ENCODE data around the gene PALB2. TPM values are rescaled to one million over a fixed set of nuclear protein-coding genes. Genes with fewer than 3 reads are reported as not detected.
A peak's percentile ranks its signal among the peaks of the same experiment; 100 is the strongest.

The PALB2 gene
- total and polyA plus RNA-seq, 9 of the 15 experiments (the other 6 are each of a cell fraction or from before 2014, with no cell fraction given), result 7.0 to 25.8 (median 15.2) TPM

DNA sequence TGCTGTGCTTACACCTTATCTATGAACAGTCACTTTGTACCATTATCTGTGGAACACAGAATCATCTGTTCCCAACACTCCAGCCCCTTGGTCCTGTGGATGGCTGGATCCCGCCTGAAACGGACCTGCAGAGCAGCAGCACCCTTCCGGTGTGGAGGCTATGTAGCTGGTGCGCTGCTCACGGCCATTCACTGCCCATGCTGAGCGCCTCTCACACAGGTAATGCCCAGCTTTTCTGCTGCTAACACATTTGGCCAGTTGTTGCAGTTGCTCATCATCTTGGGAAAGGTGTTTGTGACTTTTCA is 26.2 kb upstream of the PALB2 start (continued):
- TF ChIP-seq ZNF592 (IDR thresholded peaks at IDR 0.05) (0 out of 2 replicates have a peak, but pooled peaks have one; percentile 24), PRPF4 (IDR thresholded peaks at IDR 0.05; ENCODE audit: insufficient read depth, low read depth, low read length, poor library complexity, severe bottlenecking) (no peak), XRCC5 (IDR thresholded peaks at IDR 0.05; ENCODE audit: low read depth, low read length) (0 out of 2 replicates have a peak, but pooled peaks have one; percentile 51), IRF9 (tag; IDR thresholded peaks at IDR 0.05) (no peak), HSF4 (CRISPR knock-in tag; IDR thresholded peaks at IDR 0.05; ENCODE audit: borderline replicate concordance) (no peak), NKRF (IDR thresholded peaks at IDR 0.05; ENCODE audit: borderline replicate concordance) (no peak), GABPA (tag; conservative IDR thresholded peaks at IDR 0.05; ENCODE audit: low read depth) (peak; percentile 62), ZFX (CRISPR knock-in tag; IDR thresholded peaks at IDR 0.05) (no peak), ZNF354B (CRISPR knock-in tag; IDR thresholded peaks at IDR 0.05) (no peak), EP300 (IDR thresholded peaks at IDR 0.05; ENCODE audit: low read length) (peak; percentile 88), ETV1 (tag; conservative IDR thresholded peaks at IDR 0.05; ENCODE audit: low read depth) (0 out of 2 replicates have a peak, but pooled peaks have one; percentile 31), PHF21A (IDR thresholded peaks at IDR 0.05; ENCODE audit: borderline replicate concordance, low read depth) (no peak), E2F6 (IDR thresholded peaks at IDR 0.05; ENCODE audit: borderline replicate concordance in 1 of 2, extremely low read depth in 1 of 2, insufficient read depth in 1 of 2, insufficient read length in 1 of 2, low read depth in 1 of 2, low read length in 1 of 2, poor library complexity in 1 of 2, severe bottlenecking in 1 of 2) (no peak), ZBTB8A (IDR thresholded peaks at IDR 0.05; ENCODE audit: partially characterized antibody) (no peak), EP400 (IDR thresholded peaks at IDR 0.05) (peak; percentile 48)
- TF ChIP-seq, protein P1, sequence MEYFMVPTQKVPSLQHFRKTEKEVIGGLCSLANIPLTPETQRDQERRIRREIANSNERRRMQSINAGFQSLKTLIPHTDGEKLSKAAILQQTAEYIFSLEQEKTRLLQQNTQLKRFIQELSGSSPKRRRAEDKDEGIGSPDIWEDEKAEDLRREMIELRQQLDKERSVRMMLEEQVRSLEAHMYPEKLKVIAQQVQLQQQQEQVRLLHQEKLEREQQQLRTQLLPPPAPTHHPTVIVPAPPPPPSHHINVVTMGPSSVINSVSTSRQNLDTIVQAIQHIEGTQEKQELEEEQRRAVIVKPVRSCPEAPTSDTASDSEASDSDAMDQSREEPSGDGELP (CRISPR knock-in tag; IDR thresholded peaks at IDR 0.05; ENCODE audit: borderline replicate concordance), result peak; percentile 85

Data from K562 (cell line).